Transverse colon (tissue), 4 donors: ENCODE measurements around the gene TPPP. TPM values are rescaled to one million over a fixed set of nuclear protein-coding genes. Genes with fewer than 3 reads are reported as not detected.
A peak's percentile ranks its signal among the peaks of the same experiment; 100 is the strongest.

Source experiments
- DNase-seq: peaks from one replicate; pipeline ENCODE4 v3.0.0-alpha.2; 2019
- H3K27ac ChIP-seq, 4 donors: fragments of 200-600 bp; sonication (generic); 2 replicates each; pipeline ENCODE4 v1.5.1; 2016 to 2018; ENCODE audit warnings: inconsistent platforms in 4 of 4
- H3K27me3 ChIP-seq: fragments of 200-600 bp; sonication (generic); 2 replicates; pipeline ENCODE4 v1.5.1; 2017; ENCODE audit warnings: inconsistent platforms
- H3K36me3 ChIP-seq, 4 donors: fragments of 200-600 bp; sonication (generic); 2 replicates each; pipeline ENCODE4 v1.5.1; 2017 to 2019; ENCODE audit warnings: inconsistent platforms in 4 of 4
- H3K4me1 ChIP-seq, 4 donors: fragments of 200-600 bp; sonication (generic); 2 replicates each; pipeline ENCODE4 v1.5.1; 2017 to 2020; ENCODE audit warnings: inconsistent platforms in 4 of 4
- H3K4me3 ChIP-seq, 4 donors: fragments of 200-600 bp; sonication (generic); 1 replicate in 1 of 4; 2 replicates in 3 of 4; pipeline versions ENCODE4 v1.5.1 to v1.6.1; 2017 to 2019; ENCODE audit warnings: inconsistent platforms in 4 of 4
- H3K9me3 ChIP-seq, 2 donors: fragments of 200-600 bp; sonication (generic); 2 replicates each; pipeline ENCODE4 v1.5.1; 2017 to 2019; ENCODE audit warnings: inconsistent platforms in 2 of 2
- CTCF ChIP-seq, 5 experiments: fragments of 200-600 bp in 3 of 5; fragments of 450-650 bp in 2 of 5; sonication (generic) in 3 of 5; IDR thresholded peaks; 1 replicate in 2 of 5; 2 replicates in 3 of 5; pipeline ENCODE4 v1.5.1; 2016 to 2017; ENCODE audit warnings: antibody characterized with exemption in 5 of 5, inconsistent platforms in 3 of 5, mild to moderate bottlenecking in 2 of 5, moderate library complexity in 1 of 5
- EP300 ChIP-seq: sonication (generic); formaldehyde crosslinking; IDR thresholded peaks from one replicate; pipeline ENCODE4 v1.6.1; 2017; ENCODE audit warnings: antibody characterized with exemption, low read depth
- POLR2A ChIP-seq: fragments of 450-650 bp; IDR thresholded peaks from one replicate; pipeline ENCODE4 v1.6.1; 2016; ENCODE audit warnings: antibody characterized with exemption, mild to moderate bottlenecking, moderate library complexity
- POLR2AphosphoS5 ChIP-seq, 3 donors: sonication (generic); formaldehyde crosslinking; IDR thresholded peaks; one replicate each; pipeline ENCODE4 v1.6.1; 2016; ENCODE audit warnings: antibody characterized with exemption in 3 of 3
- WGBS, 2 donors: methylation state at CpG; one replicate each; pipeline ENCODE4 v1.1.5; 2018; ENCODE audit warnings: low coverage in 1 of 2; 5-methylcytosine and 5-hydroxymethylcytosine counted together
- in situ Hi-C, 4 donors: fragments of 200-750 bp; cut with MboI; loops; one replicate each; pipeline versions ENCODE4 v1.15.0 to v1.15.1; 2017; ENCODE audit warnings: low sequenced_read_pairs in 3 of 4, low pct_ligation_motif_present in 1 of 4, low pct_unique_long_range_greater_than_20kb in 1 of 4
- intact Hi-C: fragments of 100-400 bp; cut with DNase I; formaldehyde crosslinking; loops from one replicate; pipeline ENCODE4 v1.15.1; 2023; ENCODE audit warnings: low total_unique reads
- total RNA-seq, 4 donors: library from RNA; depleted of rRNA; stranded (reverse); fragments of >200 nt; gene quantifications; one replicate each; pipeline ENCODE4 v1.1.0, GENCODE V29; 2016

TPPP gene
- total RNA-seq, 4 donors from 2014 or later, result 2.2 to 40.6 (median 4.1) TPM

- Histone ChIP-seq H3K27ac (no peak overlapping the region), H3K36me3 (no peaks in the 10 kb centered on the region), H3K4me1 (peaks cover 34 to 43% (median 36%) of the 10 kb centered on the region in 4 donors), H3K9me3 (no peaks in the 10 kb centered on the region), H3K4me3 (no peak overlapping the region), H3K27me3 (no peaks in the 10 kb centered on the region)
- intact Hi-C loops (loop anchor here (2.0 kb wide), 1 partner anchor 232 kb away; no protein-coding TSS in a partner anchor), in situ Hi-C loops (loop anchor here in 1 of 4 donors (25.0 kb wide), 1 partner anchor 242 kb away; no protein-coding TSS in a partner anchor)
- no peak for DNase-seq
- WGBS, 2 donors, result 60% methylated on average over 25 of the region's 33 CpGs; no CpG with 5 or more reads in 1 of the 2 donors
- no peak for TF ChIP-seq POLR2AphosphoS5 (IDR thresholded peaks at IDR 0.05)
- no peak for TF ChIP-seq CTCF (IDR thresholded peaks at IDR 0.05)
- TF ChIP-seq POLR2A, result no peak
- no peak for TF ChIP-seq EP300
Observed at GRCh38 chr5:670396-671270, 22.5 kb downstream of the TPPP start.

- in situ Hi-C loops, result loop anchor here in 2 of 4 donors (10.0 to 25.0 kb wide), 2 partner anchors 235 to 242 kb away; no protein-coding TSS in a partner anchor
- H3K4me1 ChIP-seq, result peaks cover 34 to 43% (median 36%) of the 10 kb centered on the region in 4 donors
- H3K36me3 ChIP-seq, result no peaks in the 10 kb centered on the region
- no peak for DNase-seq
- H3K27ac ChIP-seq, result peak overlapping the region in 1 of 4 donors; percentile 15
- WGBS, 2 donors, result 85% methylated on average over 12 of the region's 22 CpGs; no CpG with 5 or more reads in 1 of the 2 donors
- H3K9me3 ChIP-seq, result no peaks in the 10 kb centered on the region
- no peak overlapping the region for H3K4me3 ChIP-seq
- TF ChIP-seq CTCF (IDR thresholded peaks at IDR 0.05) (no peak), POLR2AphosphoS5 (IDR thresholded peaks at IDR 0.05) (no peak), POLR2A (no peak), EP300 (no peak)
- intact Hi-C loops, result loop anchor here (2.0 kb wide), 1 partner anchor 233 kb away; no protein-coding TSS in a partner anchor
- no peaks in the 10 kb centered on the region for H3K27me3 ChIP-seq
Observed at GRCh38 chr5:669842-670395, 23.2 kb downstream of the TPPP start.

- WGBS, 2 donors, result 55% methylated on average over 31 of the region's 40 CpGs; no CpG with 5 or more reads in 1 of the 2 donors
- Histone ChIP-seq H3K4me1 (peaks cover 30 to 42% (median 36%) of the 10 kb centered on the region in 4 donors), H3K27me3 (no peaks in the 10 kb centered on the region), H3K4me3 (no peak overlapping the region), H3K9me3 (no peaks in the 10 kb centered on the region), H3K36me3 (no peaks in the 10 kb centered on the region), H3K27ac (peak overlapping the region in 2 of 4 donors; percentile 5 to 15)
- intact Hi-C loops (no loop called here), in situ Hi-C loops (loop anchor here in 2 of 4 donors (10.0 to 25.0 kb wide), 2 partner anchors 236 to 243 kb away; no protein-coding TSS in a partner anchor)
- no peak for TF ChIP-seq POLR2AphosphoS5 (IDR thresholded peaks at IDR 0.05)
- TF ChIP-seq CTCF (IDR thresholded peaks at IDR 0.05), result peak; percentile 68 to 81 (median 79)
- no peak for TF ChIP-seq EP300
- no peak for TF ChIP-seq POLR2A
- DNase-seq, result peak; percentile 49
Observed at GRCh38 chr5:669111-669841, 23.9 kb downstream of the TPPP start.
